Measurements from ENCODE around the gene NLGN2. TPM values are rescaled to one million over a fixed set of nuclear protein-coding genes. Genes with fewer than 3 reads are reported as not detected.

NLGN2 gene
- total and polyA plus RNA-seq, 2 of the 8 experiments (the other 6 are each of a cell fraction or from before 2014, with no cell fraction given), result 21.2 to 62.8 TPM

GRCh38 chr17:7383742-7384488, 23.7 kb upstream of the NLGN2 start (continued):
- TF ChIP-seq PHF8 (conservative IDR thresholded peaks at IDR 0.05; ENCODE audit: low read depth, low read length), result 0 out of 2 replicates have a peak, but pooled peaks have one; percentile 30
- no peak for TF ChIP-seq POU5F1 (IDR thresholded peaks at IDR 0.05; ENCODE audit: low read depth, low read length)
- TF ChIP-seq, protein P1, sequence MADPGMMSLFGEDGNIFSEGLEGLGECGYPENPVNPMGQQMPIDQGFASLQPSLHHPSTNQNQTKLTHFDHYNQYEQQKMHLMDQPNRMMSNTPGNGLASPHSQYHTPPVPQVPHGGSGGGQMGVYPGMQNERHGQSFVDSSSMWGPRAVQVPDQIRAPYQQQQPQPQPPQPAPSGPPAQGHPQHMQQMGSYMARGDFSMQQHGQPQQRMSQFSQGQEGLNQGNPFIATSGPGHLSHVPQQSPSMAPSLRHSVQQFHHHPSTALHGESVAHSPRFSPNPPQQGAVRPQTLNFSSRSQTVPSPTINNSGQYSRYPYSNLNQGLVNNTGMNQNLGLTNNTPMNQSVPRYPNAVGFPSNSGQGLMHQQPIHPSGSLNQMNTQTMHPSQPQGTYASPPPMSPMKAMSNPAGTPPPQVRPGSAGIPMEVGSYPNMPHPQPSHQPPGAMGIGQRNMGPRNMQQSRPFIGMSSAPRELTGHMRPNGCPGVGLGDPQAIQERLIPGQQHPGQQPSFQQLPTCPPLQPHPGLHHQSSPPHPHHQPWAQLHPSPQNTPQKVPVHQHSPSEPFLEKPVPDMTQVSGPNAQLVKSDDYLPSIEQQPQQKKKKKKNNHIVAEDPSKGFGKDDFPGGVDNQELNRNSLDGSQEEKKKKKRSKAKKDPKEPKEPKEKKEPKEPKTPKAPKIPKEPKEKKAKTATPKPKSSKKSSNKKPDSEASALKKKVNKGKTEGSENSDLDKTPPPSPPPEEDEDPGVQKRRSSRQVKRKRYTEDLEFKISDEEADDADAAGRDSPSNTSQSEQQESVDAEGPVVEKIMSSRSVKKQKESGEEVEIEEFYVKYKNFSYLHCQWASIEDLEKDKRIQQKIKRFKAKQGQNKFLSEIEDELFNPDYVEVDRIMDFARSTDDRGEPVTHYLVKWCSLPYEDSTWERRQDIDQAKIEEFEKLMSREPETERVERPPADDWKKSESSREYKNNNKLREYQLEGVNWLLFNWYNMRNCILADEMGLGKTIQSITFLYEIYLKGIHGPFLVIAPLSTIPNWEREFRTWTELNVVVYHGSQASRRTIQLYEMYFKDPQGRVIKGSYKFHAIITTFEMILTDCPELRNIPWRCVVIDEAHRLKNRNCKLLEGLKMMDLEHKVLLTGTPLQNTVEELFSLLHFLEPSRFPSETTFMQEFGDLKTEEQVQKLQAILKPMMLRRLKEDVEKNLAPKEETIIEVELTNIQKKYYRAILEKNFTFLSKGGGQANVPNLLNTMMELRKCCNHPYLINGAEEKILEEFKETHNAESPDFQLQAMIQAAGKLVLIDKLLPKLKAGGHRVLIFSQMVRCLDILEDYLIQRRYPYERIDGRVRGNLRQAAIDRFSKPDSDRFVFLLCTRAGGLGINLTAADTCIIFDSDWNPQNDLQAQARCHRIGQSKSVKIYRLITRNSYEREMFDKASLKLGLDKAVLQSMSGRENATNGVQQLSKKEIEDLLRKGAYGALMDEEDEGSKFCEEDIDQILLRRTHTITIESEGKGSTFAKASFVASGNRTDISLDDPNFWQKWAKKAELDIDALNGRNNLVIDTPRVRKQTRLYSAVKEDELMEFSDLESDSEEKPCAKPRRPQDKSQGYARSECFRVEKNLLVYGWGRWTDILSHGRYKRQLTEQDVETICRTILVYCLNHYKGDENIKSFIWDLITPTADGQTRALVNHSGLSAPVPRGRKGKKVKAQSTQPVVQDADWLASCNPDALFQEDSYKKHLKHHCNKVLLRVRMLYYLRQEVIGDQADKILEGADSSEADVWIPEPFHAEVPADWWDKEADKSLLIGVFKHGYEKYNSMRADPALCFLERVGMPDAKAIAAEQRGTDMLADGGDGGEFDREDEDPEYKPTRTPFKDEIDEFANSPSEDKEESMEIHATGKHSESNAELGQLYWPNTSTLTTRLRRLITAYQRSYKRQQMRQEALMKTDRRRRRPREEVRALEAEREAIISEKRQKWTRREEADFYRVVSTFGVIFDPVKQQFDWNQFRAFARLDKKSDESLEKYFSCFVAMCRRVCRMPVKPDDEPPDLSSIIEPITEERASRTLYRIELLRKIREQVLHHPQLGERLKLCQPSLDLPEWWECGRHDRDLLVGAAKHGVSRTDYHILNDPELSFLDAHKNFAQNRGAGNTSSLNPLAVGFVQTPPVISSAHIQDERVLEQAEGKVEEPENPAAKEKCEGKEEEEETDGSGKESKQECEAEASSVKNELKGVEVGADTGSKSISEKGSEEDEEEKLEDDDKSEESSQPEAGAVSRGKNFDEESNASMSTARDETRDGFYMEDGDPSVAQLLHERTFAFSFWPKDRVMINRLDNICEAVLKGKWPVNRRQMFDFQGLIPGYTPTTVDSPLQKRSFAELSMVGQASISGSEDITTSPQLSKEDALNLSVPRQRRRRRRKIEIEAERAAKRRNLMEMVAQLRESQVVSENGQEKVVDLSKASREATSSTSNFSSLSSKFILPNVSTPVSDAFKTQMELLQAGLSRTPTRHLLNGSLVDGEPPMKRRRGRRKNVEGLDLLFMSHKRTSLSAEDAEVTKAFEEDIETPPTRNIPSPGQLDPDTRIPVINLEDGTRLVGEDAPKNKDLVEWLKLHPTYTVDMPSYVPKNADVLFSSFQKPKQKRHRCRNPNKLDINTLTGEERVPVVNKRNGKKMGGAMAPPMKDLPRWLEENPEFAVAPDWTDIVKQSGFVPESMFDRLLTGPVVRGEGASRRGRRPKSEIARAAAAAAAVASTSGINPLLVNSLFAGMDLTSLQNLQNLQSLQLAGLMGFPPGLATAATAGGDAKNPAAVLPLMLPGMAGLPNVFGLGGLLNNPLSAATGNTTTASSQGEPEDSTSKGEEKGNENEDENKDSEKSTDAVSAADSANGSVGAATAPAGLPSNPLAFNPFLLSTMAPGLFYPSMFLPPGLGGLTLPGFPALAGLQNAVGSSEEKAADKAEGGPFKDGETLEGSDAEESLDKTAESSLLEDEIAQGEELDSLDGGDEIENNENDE (IDR thresholded peaks at IDR 0.05; ENCODE audit: insufficient replicate concordance, low read length), result no peak
- TF ChIP-seq E2F6 (IDR thresholded peaks at IDR 0.05), result peak; percentile 91
- no peak for TF ChIP-seq RFX5 (IDR thresholded peaks at IDR 0.05; ENCODE audit: borderline replicate concordance, low read depth, low read length)
- no peak for TF ChIP-seq CBX8 (IDR thresholded peaks at IDR 0.05; ENCODE audit: borderline replicate concordance, low read depth, low read length)
- TF ChIP-seq EGR1 (IDR thresholded peaks at IDR 0.05; ENCODE audit: borderline replicate concordance, low read depth, low read length), result peak; percentile 16; the same call in 1 of the 2 replicates
- no peak for TF ChIP-seq GTF2F1 (IDR thresholded peaks at IDR 0.05; ENCODE audit: borderline replicate concordance, low read depth, low read length)
- TF ChIP-seq SIRT6 (IDR thresholded peaks at IDR 0.05; ENCODE audit: low read length), result no peak
